EH (cell line): Measurements from ENCODE around the gene PRRC2A.

ENCODE experiments used
- DNase-seq: peaks from one replicate; pipeline ENCODE4 v3.0.0-alpha.2; 2015; ENCODE audit warnings: low read depth

The PRRC2A gene

DNA sequence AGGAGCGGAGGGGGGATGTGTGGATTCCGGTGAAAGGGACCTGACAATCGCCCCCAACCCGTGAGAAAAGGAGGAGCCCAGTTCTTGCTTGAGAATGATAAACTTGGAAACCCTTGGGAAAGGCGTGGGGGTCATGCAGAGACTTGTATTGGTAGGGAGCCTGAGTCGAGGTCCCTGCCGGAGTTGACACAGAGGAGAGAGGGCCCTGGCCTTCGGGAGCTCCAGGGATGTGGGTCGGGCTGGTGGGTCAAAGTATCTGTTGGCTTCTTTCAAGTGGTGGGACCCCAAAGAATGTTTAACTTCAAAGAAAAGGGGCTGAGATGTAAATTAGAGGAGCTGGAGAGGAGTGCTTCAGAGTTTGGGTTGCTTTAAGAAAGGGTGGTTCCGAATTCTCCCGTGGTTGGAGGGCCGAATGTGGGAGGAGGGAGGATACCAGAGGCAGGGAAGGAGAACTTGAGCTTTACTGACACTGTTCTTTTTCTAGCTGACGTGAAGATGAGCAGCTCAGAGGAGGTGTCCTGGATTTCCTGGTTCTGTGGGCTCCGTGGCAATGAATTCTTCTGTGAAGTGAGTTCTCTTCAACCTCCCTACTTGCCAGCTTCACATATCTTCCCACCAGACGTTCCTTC lies 45.9 kb downstream of the PRRC2A start:
- DNase-seq, result peak; percentile 34

DNA sequence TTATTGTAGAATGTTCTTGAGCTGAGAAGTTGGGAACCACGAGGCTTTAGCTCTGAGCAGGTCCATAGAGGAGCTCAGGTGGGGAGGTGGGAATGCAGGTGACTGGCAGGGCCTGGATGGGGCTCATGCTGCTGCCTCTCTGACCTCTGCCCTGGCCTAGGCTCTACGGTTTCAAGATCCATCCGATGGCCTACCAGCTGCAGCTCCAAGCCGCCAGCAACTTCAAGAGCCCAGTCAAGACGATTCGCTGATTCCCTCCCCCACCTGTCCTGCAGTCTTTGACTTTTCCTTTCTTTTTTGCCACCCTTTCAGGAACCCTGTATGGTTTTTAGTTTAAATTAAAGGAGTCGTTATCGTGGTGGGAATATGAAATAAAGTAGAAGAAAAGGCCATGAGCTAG lies 49.2 kb downstream of the PRRC2A start, which contains the start of gene LY6G5B:
Gene LY6G5B, plus strand, starts transcription at position 301 of the 400 bp plus-strand sequence. CDS start 975 bp downstream, outside the sequence.
- no peak for DNase-seq

DNA sequence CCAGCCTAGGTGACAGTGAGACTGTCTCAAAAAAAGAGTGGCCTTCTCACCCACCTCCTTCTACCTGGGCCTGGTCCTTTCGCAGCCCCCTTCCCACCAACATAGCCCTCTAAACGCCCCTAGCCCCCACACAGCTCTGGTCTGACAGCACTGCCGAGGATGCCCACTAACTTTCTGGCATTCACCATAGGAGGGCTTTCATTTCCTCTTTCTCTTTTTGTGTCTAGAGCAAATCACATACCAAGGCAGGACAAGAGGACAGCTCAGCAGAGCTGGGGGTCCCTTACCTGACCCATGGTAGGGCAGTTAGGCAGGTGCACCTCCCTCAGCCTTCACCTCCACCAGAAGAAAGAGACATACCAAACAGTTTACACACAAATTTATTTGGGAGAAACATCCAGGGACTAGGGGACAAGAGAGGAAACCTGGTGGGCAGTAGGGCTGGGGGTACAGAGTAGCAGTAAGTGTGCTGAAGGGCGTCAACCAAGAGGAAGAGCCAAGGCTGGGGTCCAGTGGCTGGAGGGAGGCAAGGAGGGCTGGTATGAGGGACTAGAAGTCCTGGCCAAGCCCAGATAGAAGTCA lies 55.9 kb downstream of the PRRC2A start:
- no peak for DNase-seq

DNA sequence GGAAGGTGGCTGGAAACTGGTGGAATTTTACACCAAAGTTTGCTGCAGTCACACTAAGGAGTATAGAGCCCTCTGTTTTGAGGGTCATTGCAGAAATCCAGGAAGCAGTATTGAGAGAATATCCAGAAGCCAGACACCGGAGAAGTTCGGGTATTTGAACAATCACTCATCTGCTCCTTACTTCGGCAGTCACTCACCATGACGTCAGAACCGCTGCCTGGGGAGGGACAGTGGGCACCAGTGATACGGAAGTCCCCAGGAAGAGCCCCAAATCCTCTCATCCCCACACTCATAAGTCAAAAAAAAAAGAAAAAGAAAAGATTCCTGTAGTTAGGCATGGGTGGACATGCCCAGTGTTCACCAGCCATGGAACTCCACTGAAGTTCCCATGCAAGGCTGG lies 56.4 kb downstream of the PRRC2A start:
- no peak for DNase-seq

DNA sequence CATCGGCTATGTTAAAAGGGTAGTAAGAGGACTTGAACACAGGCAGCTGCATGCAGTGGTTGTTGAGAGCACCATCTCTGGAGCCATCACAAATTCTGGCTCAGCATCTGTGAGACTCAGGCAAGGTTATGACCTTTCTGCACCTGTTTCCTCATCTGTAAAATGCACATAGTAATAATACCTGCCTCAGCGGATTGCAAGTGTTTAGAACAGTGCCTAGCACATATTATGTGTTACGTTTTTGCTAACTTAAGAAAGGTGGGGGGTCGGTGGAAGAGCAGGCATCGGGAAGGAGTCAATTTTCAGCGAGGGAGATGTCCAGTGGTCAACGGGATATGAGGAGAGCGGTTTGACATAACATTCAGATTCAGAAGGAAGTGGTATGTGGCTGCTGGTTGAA lies 57.4 kb downstream of the PRRC2A start:
- DNase-seq, result no peak

DNA sequence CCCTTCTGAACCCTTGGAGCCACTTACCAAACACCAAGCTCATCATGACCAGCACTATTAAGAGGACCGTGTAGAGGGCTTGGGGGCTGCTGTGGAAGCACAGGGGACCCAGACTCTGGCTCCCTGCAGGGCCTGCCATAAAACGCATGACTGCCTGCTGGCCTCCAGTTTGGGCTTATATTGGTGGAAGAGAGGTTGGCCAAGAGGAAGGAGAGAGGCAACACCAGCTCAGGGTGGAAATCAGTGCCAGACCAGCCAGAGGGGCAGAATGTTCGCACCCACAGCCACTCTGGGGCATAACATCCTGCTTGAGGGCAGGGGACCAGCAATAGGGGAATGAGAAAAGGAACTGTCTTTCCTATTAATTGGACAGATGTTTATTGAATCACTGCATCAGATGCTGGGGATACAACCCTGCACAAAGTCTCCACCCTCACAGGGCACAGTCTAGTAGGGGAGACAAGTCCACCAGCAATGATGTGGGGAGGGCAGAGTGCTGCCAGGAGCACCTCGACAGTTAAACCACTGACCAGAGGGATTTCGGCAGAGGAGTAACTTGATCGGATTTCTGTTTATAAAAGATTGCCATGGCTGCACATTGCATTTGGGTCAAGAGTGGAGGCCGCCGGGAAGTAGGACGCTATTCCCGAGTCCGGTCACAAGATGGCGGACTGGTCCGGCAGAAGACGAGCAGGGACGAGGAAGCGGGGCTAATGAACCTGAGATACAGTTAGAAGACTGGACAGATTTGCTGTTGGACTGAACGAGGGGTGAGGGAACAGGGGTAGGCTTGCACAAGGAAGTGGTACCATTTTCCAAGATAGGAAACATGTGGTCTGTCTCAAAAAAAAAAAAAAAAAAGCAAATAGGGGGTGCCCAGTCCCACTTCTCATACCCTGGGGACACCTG lies 60.0 kb downstream of the PRRC2A start, which contains the start of gene LY6G5C:
Gene LY6G5C, minus strand, starts transcription at position 842 of the 909 bp plus-strand sequence. Its CDS starts 694 bp downstream, at position 148.
- peak; percentile 90 for DNase-seq

DNA sequence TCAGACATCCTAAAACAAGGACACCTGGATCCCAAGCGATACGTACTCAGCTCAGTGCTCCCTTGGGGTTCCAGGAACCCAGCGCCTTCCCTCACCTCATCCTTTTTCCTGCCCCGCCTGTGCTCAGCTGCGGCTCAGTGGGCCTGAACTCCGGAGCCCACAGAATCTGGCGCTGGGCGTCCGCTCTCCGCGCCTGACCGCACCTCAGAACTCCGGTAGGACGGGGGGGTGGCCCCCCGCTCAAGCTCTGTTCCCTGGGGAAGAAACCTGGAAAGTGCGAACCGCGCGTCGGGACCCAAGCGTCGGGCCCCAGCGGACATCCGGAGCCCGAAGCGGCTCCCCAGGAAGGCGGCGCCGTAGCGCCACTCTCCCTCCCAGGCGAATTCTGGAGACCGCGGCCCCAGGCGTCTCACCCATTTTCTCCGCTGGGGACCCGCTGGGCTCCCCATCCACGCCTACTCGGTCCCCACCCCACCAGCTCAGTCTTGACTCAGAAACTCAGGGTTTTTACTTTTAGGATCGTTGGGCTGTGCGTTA lies 60.7 kb downstream of the PRRC2A start:
- DNase-seq, result peak; percentile 60

DNA sequence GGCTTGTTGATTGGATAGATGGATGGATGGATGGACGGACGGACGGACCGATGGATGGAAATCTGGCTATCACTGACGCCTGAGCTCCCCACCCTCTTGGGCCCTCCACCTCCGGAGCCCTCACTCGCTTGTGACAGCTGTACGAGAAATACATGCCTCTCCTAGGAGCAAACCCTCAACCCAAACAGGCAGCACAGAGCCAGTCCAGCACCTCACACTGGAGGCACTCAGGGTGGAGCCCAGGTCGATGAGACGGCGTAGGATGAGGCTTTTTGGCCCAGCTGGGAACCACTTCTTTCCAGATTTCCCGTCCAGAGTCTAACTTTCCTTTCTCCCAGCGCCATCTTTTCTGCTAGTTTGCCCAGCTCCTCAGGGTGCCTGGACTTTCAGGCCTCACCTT lies 63.1 kb downstream of the PRRC2A start:
- DNase-seq, result no peak

DNA sequence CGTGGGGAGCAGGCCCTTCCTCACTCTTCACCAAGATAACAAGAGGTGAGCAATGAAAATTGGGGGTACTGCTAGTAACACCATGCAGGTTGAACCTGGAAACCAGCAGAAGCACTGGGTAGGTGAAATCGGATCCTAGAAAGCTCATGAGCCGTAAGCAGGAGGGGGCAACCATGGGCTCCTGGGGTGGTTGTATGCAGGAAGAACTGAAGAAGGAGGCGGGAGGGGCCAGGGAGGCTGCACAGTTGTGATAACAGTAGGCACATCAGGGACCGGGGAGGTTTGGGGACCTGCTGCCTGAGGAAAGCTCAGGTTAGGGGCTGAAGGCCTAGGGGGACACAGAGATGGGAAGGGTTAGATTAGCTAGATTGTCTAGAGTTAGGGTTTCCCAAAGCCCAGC lies 66.0 kb downstream of the PRRC2A start:
- no peak for DNase-seq

DNA sequence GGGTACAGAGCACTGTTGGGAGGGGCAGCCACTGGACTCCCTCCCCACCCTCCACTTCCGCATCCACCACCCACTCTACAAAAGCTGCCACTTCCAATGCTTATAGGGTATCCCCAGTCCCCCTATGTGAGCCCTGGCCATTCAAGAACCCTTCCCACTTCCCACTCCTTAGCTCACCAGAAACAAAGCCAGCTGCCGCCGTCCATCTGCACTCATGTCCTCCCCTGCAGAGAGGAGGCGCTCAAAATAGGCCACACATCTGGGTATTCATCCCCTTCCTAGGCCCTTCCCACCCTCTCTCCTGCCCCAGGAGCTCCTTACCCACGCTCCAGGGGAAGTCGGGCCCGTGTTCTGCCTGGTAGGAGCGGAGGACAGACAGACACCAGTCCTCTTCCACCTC lies 66.8 kb downstream of the PRRC2A start:
- DNase-seq, result no peak
